GM12892 (cell line): ENCODE results near the gene BANP.
"Not testable (repeated sequence)": the region's sequence is repeated elsewhere in the genome, so short reads cannot be mapped to it uniquely, and the experiment has no call there.

Experiments
- DNase-seq: peaks from one replicate; pipeline ENCODE4 v3.0.0; 2011; ENCODE audit not compliant: insufficient read length
- FAIRE-seq: peaks from 2 replicates; lab custom pipeline; 2011; peaks lifted over from hg19 to GRCh38; lab: Jason Lieb, UNC
- POLR2A ChIP-seq: IDR thresholded peaks from 2 replicates; pipeline ENCODE4 v1.6.1; 2011; ENCODE audit warnings: low read depth, low read length, control low read depth
- POLR2AphosphoS5 ChIP-seq: IDR thresholded peaks from 2 replicates; pipeline ENCODE4 v1.6.1; 2011; ENCODE audit warnings: low read depth, low read length, control low read depth
- TAF1 ChIP-seq: IDR thresholded peaks from 2 replicates; pipeline ENCODE4 v1.6.1; 2011; ENCODE audit warnings: low read depth, mild to moderate bottlenecking, control low read depth, low read length, borderline replicate concordance

The BANP gene

GRCh38 chr16:88067530-88068411 is 116.5 kb downstream of the BANP start:
- TF ChIP-seq POLR2AphosphoS5, result no peak
- TF ChIP-seq POLR2A, result no peak
- no peak for TF ChIP-seq TAF1
- DNase-seq (no peak), FAIRE-seq (no peak)

DNA sequence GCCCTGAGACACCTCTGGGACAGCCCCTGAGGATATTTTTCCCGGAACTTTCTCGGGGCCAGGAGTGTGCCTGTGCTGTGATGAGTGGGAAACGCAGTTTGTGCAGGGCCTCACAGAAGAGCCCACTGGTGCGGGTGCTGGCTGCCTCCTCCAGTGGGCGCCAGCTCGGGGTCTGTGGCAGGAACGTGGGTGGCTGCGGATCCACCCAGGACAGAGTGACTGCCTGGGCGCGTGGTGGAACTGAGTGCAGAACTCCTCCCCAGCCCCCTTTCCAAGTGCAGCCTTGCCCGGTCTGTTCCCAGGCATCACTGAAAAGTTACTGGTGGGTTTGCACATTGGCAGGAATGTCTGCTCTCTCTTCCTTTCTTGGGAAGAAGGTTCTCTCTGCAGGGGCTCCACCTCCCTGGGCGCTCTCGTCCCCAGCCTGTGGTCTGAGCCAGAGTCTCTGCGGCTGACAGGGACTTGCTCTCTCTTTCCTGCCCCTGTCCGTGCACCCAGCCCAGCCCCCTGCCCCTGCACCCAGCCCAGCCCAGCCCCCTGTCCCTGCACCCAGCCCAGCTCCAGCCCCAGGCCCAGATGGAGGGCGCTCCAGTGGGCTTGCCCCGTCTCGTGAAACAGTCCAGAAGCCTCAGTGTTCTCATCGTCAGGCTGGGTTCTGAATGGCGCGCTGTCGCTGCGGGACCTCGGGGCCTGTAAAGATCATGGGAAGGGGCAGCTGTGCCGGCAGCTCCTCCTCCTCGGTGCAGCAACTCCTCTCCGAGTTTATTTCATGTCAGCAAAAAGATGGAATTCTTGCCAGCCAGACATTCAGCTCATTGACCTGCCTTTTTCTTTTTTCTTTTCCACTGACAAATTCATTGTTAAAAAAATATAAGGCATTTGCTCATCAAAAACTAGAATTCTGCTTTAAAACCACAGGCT is 117.5 kb downstream of the BANP start:
- TF ChIP-seq POLR2AphosphoS5 (no peak), POLR2A (no peak), TAF1 (no peak)
- FAIRE-seq (no peak), DNase-seq (no peak)

DNA sequence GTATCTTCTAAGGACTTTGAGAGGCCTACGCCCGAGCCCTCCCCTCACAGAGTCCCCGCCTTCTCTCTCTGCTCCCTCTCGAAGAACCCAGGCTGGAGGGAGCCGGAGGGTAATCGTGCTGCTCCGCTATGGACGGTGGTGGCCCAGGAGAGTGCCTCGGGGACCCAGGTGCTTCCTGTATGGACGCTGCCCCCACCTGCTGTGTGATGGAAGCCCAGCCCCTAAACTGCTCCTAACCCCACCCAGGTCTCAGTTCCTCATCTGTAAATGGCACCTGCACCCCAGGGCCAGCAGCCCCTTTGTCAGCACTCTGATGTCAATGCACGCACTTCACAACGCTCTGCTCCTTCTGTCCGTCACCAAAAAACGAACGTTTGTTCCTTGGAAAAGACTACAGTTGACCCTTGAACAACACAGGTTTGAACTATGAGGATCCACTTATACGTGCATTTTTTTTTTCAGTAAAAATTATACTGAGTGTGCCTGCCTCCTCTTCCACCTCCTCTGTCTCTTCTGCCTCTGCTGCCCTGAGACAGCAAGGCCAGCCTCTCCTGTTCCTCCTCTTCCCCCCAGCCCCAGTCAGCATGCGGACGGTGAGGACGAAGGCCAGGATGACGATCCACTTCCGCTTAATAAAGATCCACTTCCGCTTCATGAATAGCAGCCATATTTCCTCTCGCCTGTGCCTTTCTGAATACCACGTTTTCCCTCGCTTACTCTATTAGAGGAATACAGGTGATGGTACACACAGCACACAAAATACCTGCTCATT is 118.3 kb downstream of the BANP start:
- DNase-seq, result peak; percentile 86
- no peak for TF ChIP-seq TAF1
- no peak for TF ChIP-seq POLR2A
- TF ChIP-seq POLR2AphosphoS5, result no peak
- peak; percentile 86 for FAIRE-seq

DNA sequence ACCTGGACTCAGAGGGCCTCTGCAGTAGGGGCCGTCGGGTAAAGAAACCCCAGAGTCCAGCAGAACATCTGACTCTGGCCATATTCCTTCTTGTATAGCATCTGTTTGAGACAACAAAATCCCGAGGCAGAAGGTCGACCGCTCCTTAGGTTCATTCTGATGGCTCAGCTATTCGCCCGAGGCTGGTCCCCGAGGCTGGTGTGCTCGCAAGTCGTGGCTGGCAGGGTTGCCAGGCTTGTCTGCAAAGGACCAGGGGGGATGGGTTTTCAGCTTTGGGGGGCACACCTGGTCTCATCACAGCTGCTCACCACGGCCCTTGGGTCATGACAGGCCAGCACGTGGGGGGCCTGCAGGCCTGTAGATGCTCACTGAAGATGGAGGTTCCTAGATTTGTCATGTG is 119.1 kb downstream of the BANP start:
- no peak for DNase-seq
- no peak for TF ChIP-seq POLR2AphosphoS5
- TF ChIP-seq POLR2A, result no peak
- no peak for TF ChIP-seq TAF1
- FAIRE-seq, result no peak

- TF ChIP-seq POLR2A (no peak), POLR2AphosphoS5 (no peak), TAF1 (no peak)
- FAIRE-seq (no peak), DNase-seq (no peak)
These were observed 119.9 kb downstream of the BANP start for GRCh38 chr16:88070989-88071625.

GRCh38 chr16:88071908-88072307 is 120.7 kb downstream of the BANP start:
- no peak for DNase-seq
- TF ChIP-seq TAF1 (no peak), POLR2AphosphoS5 (no peak), POLR2A (no peak)
- no peak for FAIRE-seq

DNA sequence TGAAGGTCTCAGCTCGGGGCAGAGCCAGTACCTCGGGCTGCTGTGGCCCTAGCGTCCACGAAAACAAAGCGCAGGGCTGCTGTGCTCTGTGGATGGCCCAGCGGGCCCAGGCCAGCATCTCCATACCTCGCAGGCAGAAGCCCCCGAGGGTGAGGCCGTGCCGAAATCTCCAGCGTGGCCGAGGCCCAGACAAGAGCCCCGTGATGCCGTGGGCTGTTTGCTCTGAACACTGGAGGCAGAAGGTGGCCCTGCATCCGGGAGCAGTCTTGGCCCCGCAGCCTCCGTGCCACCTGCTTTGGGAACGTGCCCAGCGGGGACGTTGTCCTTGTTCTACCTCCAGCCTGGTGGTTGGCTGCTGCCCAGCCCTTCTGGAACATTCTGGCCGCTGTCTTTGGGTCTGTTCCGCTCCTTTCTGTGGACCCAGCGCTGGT is 121.4 kb downstream of the BANP start:
- no peak for DNase-seq
- TF ChIP-seq POLR2A (no peak), TAF1 (no peak), POLR2AphosphoS5 (no peak)
- FAIRE-seq, result no peak

GRCh38 chr16:88073201-88073721 is 122.0 kb downstream of the BANP start:
- TF ChIP-seq POLR2A, result no peak
- TF ChIP-seq POLR2AphosphoS5, result no peak
- no peak for TF ChIP-seq TAF1

GRCh38 chr16:88074041-88074440 is 122.8 kb downstream of the BANP start:
- no peak for TF ChIP-seq TAF1
- no peak for TF ChIP-seq POLR2AphosphoS5
- TF ChIP-seq POLR2A, result no peak
- FAIRE-seq, result no peak
- DNase-seq, result no peak

More at GRCh38 chr16:88073201-88073721, 122.0 kb downstream of the BANP start:
- DNase-seq (no peak), FAIRE-seq (no peak)

DNA sequence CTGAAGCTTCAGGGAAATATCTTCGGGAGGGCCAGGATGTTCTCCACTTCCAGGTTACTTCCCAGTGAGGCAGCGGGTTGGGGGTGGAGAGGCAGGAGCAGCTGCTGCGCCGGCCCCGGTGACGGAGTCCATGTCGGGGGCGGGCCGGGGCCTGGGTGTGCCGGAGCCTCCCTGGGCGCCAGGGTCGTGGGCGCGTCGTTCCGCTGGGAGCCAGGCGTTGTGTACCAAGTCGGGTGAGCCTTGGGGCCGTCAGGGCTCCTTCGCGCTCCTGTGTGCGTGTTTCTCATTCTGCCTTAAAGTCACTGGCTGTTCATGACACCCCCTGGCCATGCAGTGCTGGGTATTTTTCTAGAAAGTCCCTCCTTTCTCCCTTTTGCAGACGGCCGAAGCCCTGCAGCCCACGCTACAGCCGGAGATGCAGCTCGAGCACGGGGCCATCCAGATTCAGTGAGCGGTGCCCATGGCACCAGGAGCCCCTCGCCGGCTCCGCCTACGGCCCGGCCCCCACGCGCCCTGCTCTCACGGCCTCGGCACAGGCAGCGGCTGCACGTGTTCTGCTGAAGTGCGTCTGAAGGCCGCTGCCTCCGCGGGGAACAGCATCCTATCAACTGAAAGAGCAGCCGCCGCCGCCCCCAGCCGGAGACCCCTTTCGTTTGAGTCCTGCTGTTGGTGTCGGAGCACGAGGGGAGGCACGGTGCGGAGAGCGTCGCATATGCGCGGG is 125.1 kb downstream of the BANP start:
- no peak for FAIRE-seq
- TF ChIP-seq POLR2AphosphoS5 (no peak), TAF1 (no peak)

GRCh38 chr16:88076932-88077320 is 125.7 kb downstream of the BANP start:
- not testable (repeated sequence) for FAIRE-seq, DNase-seq

More for the DNA sequence above, 125.1 kb downstream of the BANP start:
- no peak for DNase-seq
